Keratinocyte (primary cell): Measurements from ENCODE around the gene ERBB2.

Experiments used
- EZH2 ChIP-seq: IDR thresholded peaks from one replicate; pipeline ENCODE4 v1.6.1; 2012; ENCODE audit warnings: inconsistent platforms, mild to moderate bottlenecking, low read length, moderate library complexity
- TF ChIP-seq, protein P1 (sequence below), 3 experiments: IDR thresholded peaks in 1 of 3; conservative IDR thresholded peaks in 1 of 3; optimal IDR thresholded peaks in 1 of 3; 2 replicates in 2 of 3; 3 replicates in 1 of 3; pipeline versions ENCODE3 to v1.5.1; 2011; ENCODE audit warnings: low read length in 3 of 3, mild to moderate bottlenecking in 3 of 3, moderate library complexity in 2 of 3, control low read depth in 1 of 3, inconsistent platforms in 1 of 3; ENCODE audit not compliant: insufficient read depth in 2 of 3; ENCODE audit errors: extremely low read depth in 1 of 3

DNA sequence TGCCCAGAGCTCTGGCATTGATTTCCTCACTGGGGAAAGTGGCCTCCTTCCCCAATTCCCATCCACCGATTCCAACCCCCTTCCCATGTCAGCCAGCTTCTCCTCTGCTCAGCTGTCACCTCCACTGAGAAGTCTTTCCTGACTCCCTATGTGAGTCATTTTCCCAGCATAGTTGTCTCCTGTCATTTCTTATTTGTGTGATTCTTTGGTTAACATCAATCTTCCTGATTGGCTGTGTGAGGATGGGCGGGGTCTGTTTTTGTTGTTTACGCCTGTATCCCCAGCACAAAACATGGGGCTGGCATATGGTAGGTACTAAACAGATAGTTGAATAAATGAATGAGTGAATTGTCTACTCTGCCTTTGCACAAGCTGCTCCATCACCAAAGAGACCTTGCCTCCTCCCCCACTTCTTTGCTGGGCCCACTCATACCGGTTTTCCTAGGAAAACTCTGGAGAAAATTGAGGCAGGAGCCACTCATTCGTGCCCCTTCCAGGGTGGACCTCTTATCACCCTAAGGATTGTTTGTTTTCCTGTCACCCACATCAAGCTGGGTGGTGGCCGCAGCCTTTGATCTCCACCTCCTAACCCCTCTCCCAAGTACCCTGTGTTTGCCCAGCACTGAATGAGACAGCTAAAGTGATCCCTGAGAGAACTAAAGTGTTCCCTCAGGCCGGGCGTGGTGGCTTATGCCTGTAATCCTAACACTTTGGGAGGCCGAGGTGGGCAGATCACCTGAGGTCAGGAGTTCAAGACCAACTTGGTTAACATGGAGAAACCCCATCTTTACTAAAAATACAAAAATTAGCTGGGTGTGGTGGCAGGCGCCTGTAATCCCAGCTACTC is 36.7 kb downstream of the ERBB2 start:
- TF ChIP-seq, protein P1, sequence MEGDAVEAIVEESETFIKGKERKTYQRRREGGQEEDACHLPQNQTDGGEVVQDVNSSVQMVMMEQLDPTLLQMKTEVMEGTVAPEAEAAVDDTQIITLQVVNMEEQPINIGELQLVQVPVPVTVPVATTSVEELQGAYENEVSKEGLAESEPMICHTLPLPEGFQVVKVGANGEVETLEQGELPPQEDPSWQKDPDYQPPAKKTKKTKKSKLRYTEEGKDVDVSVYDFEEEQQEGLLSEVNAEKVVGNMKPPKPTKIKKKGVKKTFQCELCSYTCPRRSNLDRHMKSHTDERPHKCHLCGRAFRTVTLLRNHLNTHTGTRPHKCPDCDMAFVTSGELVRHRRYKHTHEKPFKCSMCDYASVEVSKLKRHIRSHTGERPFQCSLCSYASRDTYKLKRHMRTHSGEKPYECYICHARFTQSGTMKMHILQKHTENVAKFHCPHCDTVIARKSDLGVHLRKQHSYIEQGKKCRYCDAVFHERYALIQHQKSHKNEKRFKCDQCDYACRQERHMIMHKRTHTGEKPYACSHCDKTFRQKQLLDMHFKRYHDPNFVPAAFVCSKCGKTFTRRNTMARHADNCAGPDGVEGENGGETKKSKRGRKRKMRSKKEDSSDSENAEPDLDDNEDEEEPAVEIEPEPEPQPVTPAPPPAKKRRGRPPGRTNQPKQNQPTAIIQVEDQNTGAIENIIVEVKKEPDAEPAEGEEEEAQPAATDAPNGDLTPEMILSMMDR (optimal IDR thresholded peaks at IDR 0.05 in 1 of 3, IDR thresholded peaks at IDR 0.05 in 1 of 3, conservative IDR thresholded peaks at IDR 0.05 in 1 of 3; ENCODE audit: extremely low read depth in 1 of 3, insufficient read depth in 2 of 3, low read length in 3 of 3) = no peak
- no peak for TF ChIP-seq EZH2
